Measurements from ENCODE around the gene FAM118B.

The FAM118B gene

DNA sequence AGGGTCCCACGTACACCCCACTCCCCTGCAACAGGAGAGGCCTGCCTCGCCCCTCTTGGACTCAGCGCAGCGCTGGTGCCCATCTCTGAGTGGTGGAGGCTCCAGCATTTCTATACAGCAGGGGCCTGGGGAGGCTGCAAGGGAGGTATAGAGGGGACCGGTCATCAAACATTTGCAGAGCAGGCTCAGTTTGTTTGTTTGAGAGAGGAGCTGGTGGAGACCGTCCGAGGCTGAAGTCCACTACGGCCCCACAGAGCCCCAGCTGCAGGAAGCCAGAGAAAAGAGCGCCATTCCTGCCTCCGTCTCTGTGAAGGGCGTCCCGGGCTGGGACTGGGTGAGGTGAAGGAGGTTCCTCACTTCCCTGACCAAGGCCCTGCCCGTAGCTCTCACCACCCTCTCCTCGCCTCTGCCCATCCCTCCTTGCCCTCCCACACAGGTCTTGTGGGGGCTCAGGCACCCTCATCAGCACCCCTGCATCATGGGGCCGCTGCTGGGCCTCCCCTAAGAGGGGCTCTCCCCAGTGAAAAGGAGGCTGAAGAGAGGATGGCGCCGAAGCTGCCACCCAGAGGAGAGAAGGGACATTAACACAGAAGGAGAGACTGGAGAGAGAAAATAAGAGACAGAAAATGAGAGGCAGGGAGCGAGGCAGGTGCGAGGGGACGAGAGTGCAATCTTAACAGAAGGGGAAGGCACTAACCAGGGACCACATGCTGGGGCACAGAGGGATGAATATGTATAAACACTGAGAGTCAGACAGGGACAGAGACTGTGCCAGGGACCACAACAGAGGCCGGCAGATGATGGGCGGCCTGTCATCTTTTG is 24.7 kb upstream of the FAM118B start:
- DNase-seq (ENCODE audit: low read depth) = no peak

GRCh38 chr11:126188332-126189108 is 23.1 kb upstream of the FAM118B start:
- no peak for DNase-seq (ENCODE audit: low read depth)

- DNase-seq (ENCODE audit: low read depth) = no peak
Measured at GRCh38 chr11:126189109-126189929, 22.3 kb upstream of the FAM118B start.

DNA sequence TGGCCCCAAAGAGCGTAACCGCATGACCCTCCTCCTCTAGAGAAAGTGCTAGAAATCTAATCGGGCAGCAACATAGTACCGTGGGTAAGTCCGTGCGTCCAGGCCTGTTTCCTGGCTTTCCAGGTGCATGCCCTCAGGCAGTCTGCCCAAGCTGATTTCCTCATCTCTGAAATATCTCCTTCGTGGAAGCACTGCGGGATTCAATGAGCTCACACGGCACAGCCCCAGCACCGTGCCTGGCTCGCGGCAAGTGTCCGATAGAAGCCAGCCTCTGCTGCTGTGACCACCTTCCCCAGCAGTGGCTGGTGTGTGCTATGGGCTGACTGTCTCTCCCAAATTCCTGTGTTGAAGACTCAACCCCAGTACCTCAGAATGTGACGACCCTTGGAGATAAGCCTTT is 20.8 kb upstream of the FAM118B start:
- DNase-seq (ENCODE audit: low read depth) = no peak

DNA sequence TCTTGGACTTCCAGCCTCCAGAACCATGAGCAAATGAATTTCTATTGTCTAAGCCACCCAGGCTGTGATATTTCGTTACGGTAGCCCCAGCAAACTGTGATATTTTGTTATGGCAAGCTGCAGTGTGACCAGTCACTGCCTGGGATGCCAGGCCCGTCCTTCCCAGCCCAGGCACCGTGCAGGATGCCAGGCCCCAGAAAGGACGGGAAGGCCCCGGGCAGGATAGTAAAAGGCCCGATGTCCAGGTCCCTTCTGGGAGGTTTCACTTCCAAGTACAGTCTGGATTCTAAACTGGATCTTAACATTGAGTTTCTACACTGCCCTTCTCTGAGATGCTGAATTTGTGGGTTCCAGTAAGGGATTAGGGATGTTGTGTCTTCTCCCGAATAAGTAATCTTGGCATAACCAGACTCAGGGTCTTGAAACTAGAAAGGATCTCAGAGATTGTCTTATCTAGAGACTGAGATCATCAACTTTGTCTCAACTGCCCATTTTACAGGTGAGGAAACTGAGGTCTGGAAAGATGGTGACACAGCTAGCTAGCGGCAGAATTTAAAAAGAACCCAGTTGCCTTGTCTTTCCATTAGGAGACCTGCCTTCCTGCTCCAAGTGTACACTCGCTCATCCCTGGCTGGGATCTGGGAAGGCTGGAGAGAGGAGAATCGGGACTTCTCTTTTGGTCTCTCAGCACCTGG is 20.1 kb upstream of the FAM118B start:
- DNase-seq (ENCODE audit: low read depth) = no peak

DNA sequence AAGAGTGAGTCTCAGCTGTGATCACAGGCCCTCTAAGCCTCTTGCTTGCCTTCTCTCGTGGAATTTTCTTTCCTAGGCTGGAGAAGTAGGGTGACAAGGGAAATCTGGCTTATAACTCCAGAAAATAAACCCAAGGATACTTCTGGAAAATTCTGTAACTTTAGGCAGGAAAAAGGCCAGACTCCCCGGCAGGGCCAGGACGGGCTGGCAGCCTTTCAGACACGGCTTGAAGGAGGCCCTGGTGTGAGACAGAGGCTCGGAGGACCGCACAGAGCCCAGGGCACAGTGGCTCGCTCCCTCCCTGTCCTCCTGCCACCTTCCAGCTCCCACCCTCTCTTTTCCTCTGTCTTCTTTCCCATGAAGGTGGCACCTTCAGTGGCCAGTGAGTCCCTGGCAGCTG is 19.2 kb upstream of the FAM118B start:
- DNase-seq (ENCODE audit: low read depth) = no peak

DNA sequence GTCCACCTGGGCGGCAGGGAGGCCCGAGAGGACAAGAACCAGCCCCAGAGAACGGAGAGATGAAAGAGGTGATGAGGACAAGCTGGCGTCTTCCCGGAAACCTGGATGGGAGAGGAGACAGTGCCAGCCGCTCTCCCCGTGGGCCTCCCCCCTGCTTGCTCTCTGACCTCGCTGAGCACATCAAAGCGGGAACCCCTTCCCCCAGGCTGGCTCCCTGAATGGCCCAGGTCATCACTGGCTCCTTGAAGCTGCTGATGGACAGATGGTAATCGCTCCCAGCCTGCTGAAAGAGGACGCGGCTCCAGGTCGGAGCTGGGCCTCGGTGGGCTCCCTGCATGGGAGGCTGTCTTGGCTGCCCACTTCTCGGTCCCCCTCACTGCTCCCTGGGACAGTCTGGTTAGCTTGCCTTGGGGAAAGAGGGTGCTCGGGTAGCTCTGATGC is 18.5 kb upstream of the FAM118B start:
- no peak for DNase-seq (ENCODE audit: low read depth)

DNA sequence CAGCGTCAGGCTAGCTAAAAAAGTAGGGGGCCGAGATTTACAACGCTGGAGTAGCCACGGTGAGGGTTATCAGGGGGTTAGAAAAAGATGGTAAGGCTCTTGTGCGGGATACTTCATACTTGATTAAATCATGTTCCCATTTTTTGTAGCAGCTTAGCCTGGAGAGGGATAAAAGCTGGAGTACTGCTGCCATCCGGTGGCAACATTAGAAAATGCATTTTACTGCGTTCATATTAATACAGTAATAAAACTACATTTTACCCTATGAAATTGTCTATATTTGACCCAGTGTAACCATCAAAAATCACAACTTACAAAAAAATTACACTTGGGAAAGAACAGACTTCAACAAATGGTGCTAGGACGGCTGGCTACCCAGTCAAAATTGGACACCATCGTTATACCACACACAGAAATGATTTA is 17.4 kb upstream of the FAM118B start:
- no peak for DNase-seq (ENCODE audit: low read depth)

GRCh38 chr11:126195119-126195518 is 16.5 kb upstream of the FAM118B start:
- no peak for DNase-seq (ENCODE audit: low read depth)

GRCh38 chr11:126197277-126197939 is 14.2 kb upstream of the FAM118B start:
- no peak for DNase-seq (ENCODE audit: low read depth)

DNA sequence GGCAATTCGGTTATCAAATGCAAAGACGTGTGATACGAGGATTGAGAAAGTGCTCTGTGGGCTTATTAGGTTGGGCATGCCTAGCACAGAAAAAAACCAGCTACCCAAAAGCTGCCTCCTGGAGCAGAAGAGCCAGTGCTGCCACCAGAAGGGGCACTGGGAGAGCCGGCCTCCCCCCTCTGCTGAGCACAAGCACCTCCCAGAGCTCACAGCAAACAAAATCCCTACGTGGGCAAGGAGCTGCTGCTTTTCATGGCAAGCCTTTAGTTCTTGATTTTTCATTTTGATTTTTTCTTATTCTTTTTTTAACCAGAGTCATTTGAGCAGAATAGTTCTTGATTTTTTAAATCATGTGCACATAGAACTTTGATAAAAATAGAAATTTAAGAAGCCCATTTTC is 12.9 kb upstream of the FAM118B start:
- no peak for DNase-seq (ENCODE audit: low read depth)

DNA sequence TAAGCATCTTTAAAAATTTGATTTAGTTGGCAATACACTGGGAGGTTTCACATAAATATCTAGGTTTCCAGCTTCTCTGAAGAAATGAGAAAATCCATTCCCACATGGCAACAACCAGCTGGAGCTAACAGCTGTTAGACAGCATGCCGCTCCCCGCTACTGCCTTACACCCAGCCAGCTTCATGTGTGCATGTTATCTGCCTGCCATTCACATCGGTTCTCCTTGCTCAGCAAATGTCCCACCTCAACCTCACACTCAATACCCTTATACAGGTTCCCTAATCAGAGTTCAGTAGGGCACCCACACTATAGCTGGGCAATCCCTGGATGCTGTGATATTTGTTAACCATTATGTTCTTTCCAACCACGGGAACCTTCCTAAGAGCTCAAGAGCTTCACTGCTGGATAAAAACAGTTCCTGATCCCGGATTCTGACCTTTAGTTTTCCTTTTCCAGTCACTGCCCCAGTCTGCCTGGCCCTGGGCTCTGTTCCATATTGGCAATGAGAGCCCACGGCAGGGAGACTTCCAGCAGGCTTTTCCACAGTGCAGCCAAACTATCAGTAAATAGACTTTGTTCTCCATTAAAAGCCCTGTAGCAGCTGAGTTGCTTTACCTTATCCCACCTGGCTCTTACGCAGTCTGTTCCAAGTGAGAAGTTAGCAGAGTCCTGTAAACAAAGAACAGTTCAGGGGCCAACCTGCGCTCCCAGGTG is 8.8 kb upstream of the FAM118B start:
- DNase-seq (ENCODE audit: low read depth) = no peak

DNA sequence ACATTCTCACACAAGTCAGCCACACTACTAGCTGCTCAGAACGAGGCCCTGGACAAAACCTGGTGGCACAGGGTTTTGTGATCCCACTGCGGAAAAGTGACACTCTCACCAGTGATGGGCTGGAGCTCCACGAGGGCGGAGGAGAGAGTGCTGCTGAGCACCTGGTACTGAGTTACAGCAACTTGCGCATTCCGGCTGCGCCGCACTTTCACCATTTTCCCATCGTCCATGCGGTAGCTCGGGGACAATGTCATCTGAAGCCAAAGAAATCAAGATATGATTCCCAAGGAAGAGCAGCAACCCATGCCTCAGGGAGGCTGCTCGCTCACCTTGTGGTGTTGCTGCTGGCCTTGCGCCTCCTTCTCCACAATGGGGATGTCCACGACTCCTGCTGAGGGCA is 6.2 kb upstream of the FAM118B start:
- no peak for DNase-seq (ENCODE audit: low read depth)

- no peak for DNase-seq (ENCODE audit: low read depth)
Measured at GRCh38 chr11:126207896-126208295, 3.7 kb upstream of the FAM118B start.

DNA sequence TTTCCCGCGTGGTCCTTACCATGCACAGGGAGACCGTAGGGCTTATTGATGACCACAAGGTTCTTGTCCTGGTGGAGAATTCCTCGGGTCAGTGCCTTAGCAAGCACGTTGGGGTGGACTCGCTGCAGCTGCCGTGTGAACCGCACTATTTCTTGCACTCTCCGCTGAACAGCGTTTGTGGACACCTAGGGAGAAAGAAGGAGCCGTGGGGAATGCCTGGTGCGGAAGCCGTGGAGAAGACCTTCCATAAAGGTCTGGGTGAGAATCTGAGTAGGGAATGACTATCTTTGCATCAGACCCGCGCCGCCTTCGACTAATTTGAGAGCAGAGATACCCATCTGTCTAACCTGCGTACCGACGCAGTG is 729 bp upstream of the FAM118B start:
- DNase-seq (ENCODE audit: low read depth) = no peak

DNA sequence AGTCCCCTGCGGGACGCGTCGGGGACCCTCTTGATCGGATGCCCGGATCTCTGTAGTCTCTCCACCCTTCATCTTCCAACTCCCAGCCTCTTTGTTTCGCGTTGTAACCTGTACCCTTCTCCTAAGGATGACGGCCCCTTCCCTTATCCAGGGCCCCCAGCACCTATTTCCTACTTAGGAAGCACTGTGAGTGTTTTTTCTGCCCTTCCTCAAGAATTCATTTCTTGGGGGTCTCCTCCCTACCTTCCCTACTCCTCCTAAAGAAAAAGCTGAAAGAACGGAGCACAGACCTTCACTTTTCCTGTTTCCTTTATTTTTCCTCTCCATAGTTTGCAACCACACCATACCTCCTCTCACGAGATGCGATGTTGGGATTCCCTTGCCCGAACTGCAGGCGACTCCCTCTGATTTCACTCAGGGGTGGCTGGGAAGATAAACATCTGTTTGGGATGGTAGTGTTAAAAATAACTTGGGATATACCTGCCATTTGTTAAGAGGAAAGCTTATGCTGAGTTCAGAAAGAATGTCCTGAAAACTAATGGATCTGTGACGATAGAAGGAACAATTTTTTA is 593 bp downstream of the FAM118B start:
- no peak for DNase-seq (ENCODE audit: low read depth)

- DNase-seq (ENCODE audit: low read depth) = no peak
Measured at GRCh38 chr11:126214441-126214840, 2.9 kb downstream of the FAM118B start.

DNA sequence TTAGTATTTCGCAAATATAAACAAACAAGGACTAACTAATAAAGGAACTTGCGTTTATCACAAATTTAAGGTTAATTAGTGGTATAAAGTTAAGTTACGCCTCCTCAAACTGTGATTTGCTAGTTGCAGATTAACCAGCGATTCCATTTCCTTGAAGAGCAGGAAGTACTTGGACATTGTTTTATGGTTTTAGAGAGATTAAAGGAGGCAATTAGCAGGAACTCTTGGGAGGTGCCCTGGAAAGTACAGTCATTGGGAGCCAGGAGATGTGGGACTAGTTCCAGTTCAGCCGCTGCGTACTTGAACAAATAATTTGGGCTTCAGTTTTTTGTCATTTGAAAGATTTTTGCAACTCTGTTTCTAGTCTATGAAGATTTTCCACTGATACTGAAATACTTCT is 3.3 kb downstream of the FAM118B start:
- DNase-seq (ENCODE audit: low read depth) = no peak

- DNase-seq (ENCODE audit: low read depth) = no peak
Measured at GRCh38 chr11:126216526-126217305, 5.1 kb downstream of the FAM118B start.

GRCh38 chr11:126217491-126217890 is 5.9 kb downstream of the FAM118B start:
- no peak for DNase-seq (ENCODE audit: low read depth)
